ENCODE results near the gene PALS1. TPM values are rescaled to one million over a fixed set of nuclear protein-coding genes. Genes with fewer than 3 reads are reported as not detected.

Gene PALS1
- total and polyA plus RNA-seq, 4 donors: 5.5 to 17.6 (median 10.1) TPM

DNA sequence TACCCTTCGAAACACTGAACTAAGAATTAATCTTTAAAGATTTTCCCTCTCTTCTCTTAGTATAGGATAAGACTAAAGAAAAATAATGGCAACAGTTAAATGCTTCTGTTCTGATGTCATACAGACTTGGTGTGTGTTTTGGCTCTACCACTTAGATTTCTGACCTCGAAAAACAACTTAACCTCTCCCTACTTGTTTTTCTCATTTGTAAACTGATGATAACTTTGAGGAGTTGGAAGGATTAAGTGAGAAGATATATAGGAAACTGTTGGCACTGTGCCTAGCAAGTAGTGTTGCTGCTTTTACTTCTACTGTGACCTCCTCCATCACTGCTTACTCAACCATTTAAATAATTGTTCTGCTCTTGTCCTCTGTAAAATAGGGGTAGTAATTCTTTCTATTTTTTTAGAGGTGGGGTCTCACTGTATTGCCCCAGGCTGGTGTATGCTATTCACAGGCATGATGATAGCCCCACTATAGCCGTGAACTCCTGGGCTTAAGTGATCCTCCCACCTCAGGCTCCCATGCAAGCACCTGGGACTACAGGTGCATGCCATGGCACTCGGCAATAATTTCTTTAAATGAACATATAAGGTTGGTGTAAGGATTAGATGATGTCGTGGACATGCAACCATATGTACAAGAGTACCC lies 22.4 kb downstream of the PALS1 start:
- H3K4me1 ChIP-seq (ENCODE audit: control insufficient read depth in 4 of 4, insufficient read depth in 4 of 4, low read length in 3 of 4): peaks cover 0 to 8% (median 4%) of the 10 kb centered on the region in 4 donors
- 80% methylated on average over 5 of the region's 5 CpGs for WGBS
- H3K4me3 ChIP-seq (ENCODE audit: low read depth in 1 of 3, low read length in 3 of 3): no peak overlapping the region
- H3K9ac ChIP-seq (ENCODE audit: low read depth in 1 of 2, low read length in 2 of 2): no peak overlapping the region
- no peak for TF ChIP-seq HNF4A (conservative IDR thresholded peaks at IDR 0.05)
- no peak for TF ChIP-seq GABPA (IDR thresholded peaks at IDR 0.05 in 1 of 2, conservative IDR thresholded peaks at IDR 0.05 in 1 of 2)
- TF ChIP-seq RXRA (IDR thresholded peaks at IDR 0.05): no peak
- TF ChIP-seq HNF4G (IDR thresholded peaks at IDR 0.05): no peak
- no peak for TF ChIP-seq YY1 (IDR thresholded peaks at IDR 0.05)
- no peak for TF ChIP-seq TAF1 (conservative IDR thresholded peaks at IDR 0.05)
- TF ChIP-seq FOXA1 (IDR thresholded peaks at IDR 0.05): no peak
- DNase-seq (ENCODE audit: low spot score): no peak
- no peak overlapping the region for H3K27ac ChIP-seq (ENCODE audit: low read depth in 1 of 2, low read length in 2 of 2)
- no peaks in the 10 kb centered on the region for H3K9me3 ChIP-seq (ENCODE audit: control insufficient read depth in 4 of 4, low read length in 3 of 4)
- no peaks in the 10 kb centered on the region for H3K36me3 ChIP-seq (ENCODE audit: control insufficient read depth in 4 of 4, insufficient read depth in 3 of 4, low read depth in 1 of 4, low read length in 3 of 4)
- H3K27me3 ChIP-seq (ENCODE audit: control insufficient read depth in 4 of 4, insufficient read depth in 4 of 4, low read length in 3 of 4): no peaks in the 10 kb centered on the region

GRCh38 chr14:67265131-67265530 lies 23.9 kb downstream of the PALS1 start:
- Histone ChIP-seq H3K9ac (ENCODE audit: low read depth in 1 of 2, low read length in 2 of 2) (no peak overlapping the region), H3K9me3 (ENCODE audit: control insufficient read depth in 4 of 4, low read length in 3 of 4) (no peaks in the 10 kb centered on the region), H3K4me1 (ENCODE audit: control insufficient read depth in 4 of 4, insufficient read depth in 4 of 4, low read length in 3 of 4) (peaks cover 5 to 13% (median 9%) of the 10 kb centered on the region in 4 donors), H3K27ac (ENCODE audit: low read depth in 1 of 2, low read length in 2 of 2) (no peak overlapping the region), H3K36me3 (ENCODE audit: control insufficient read depth in 4 of 4, insufficient read depth in 3 of 4, low read depth in 1 of 4, low read length in 3 of 4) (no peaks in the 10 kb centered on the region), H3K27me3 (ENCODE audit: control insufficient read depth in 4 of 4, insufficient read depth in 4 of 4, low read length in 3 of 4) (no peaks in the 10 kb centered on the region), H3K4me3 (ENCODE audit: low read depth in 1 of 3, low read length in 3 of 3) (no peak overlapping the region)
- no peak for DNase-seq (ENCODE audit: low spot score)
- 89% methylated on average over 2 of the region's 2 CpGs for WGBS
- no peak for TF ChIP-seq FOXA2 (IDR thresholded peaks at IDR 0.05)
- no peak for TF ChIP-seq CTCF (IDR thresholded peaks at IDR 0.05; ENCODE audit: low read depth, low read length, missing input control)
- no peak for TF ChIP-seq NR2F2 (IDR thresholded peaks at IDR 0.05)
- TF ChIP-seq YY1 (IDR thresholded peaks at IDR 0.05): no peak
- TF ChIP-seq HNF4A (conservative IDR thresholded peaks at IDR 0.05): no peak

DNA sequence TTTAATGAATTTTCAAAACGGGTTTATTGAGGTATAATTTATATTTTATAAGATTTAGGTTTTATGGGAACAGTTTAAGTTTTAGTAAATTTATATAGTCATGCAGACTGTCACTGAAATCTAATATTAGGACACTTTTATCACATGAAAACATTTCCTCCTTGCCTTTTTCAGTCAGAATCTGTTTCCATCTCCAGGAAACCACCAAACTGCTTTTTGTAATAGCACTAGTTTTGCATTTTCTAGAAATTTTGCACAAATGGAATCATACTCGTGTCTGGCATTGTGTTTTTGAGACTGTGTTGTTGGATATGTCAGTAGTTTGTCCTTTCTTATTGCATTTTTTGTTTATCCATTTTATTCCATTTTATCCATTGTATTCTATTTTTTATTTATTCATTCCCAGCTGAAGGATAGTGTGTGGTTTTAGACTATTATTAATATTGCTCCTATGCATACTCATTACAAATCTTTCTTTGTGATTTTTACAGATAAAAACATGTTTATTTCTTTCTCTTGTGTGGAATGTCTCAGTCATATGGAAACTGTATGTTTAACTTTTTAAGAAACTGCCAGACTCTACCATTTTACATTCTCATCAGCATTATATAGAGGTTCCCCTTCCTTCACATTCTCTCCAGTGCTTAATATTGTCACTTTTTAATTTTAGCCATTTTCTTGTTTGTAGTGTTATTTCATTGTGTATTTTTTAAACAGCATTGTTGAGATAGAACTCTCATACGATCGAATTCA lies 26.5 kb downstream of the PALS1 start:
- no peak for DNase-seq (ENCODE audit: low spot score)
- TF ChIP-seq HNF4A (conservative IDR thresholded peaks at IDR 0.05) (no peak), FOXA1 (IDR thresholded peaks at IDR 0.05) (no peak), RXRA (IDR thresholded peaks at IDR 0.05) (no peak), MAX (IDR thresholded peaks at IDR 0.05) (no peak), HNF4G (IDR thresholded peaks at IDR 0.05) (no peak), NR2F2 (IDR thresholded peaks at IDR 0.05) (no peak), EGR1 (IDR thresholded peaks at IDR 0.05; ENCODE audit: low read depth in 2 of 2) (no peak), FOXA2 (IDR thresholded peaks at IDR 0.05) (no peak)
- TF ChIP-seq, protein P1, sequence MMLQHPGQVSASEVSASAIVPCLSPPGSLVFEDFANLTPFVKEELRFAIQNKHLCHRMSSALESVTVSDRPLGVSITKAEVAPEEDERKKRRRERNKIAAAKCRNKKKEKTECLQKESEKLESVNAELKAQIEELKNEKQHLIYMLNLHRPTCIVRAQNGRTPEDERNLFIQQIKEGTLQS (IDR thresholded peaks at IDR 0.05): no peak
- Histone ChIP-seq H3K27me3 (ENCODE audit: control insufficient read depth in 4 of 4, insufficient read depth in 4 of 4, low read length in 3 of 4) (no peaks in the 10 kb centered on the region), H3K36me3 (ENCODE audit: control insufficient read depth in 4 of 4, insufficient read depth in 3 of 4, low read depth in 1 of 4, low read length in 3 of 4) (peaks cover 0 to 2% (median 0%) of the 10 kb centered on the region in 4 donors), H3K9me3 (ENCODE audit: control insufficient read depth in 4 of 4, low read length in 3 of 4) (no peaks in the 10 kb centered on the region), H3K4me1 (ENCODE audit: control insufficient read depth in 4 of 4, insufficient read depth in 4 of 4, low read length in 3 of 4) (peaks cover 5 to 12% (median 8%) of the 10 kb centered on the region in 4 donors), H3K4me3 (ENCODE audit: low read depth in 1 of 3, low read length in 3 of 3) (no peak overlapping the region), H3K27ac (ENCODE audit: low read depth in 1 of 2, low read length in 2 of 2) (no peak overlapping the region), H3K9ac (ENCODE audit: low read depth in 1 of 2, low read length in 2 of 2) (no peak overlapping the region)
- WGBS: 79% methylated on average over 4 of the region's 4 CpGs

All from liver (tissue), 9 donors.